ENCODE measurements around the gene COX8A.
A peak's percentile ranks its signal among the peaks of the same experiment; 100 is the strongest.

Gene COX8A

GRCh38 chr11:64003807-64004589 lies 29.6 kb downstream of the COX8A start:
- no peak for DNase-seq (ENCODE audit: low read depth)

GRCh38 chr11:64004590-64004984 lies 30.2 kb downstream of the COX8A start:
- DNase-seq (ENCODE audit: low read depth): no peak

GRCh38 chr11:64005691-64006090 lies 31.3 kb downstream of the COX8A start:
- DNase-seq (ENCODE audit: low read depth): no peak

- no peak for DNase-seq (ENCODE audit: low read depth)
These were observed 32.0 kb downstream of the COX8A start for GRCh38 chr11:64006398-64006797.

- no peak for DNase-seq (ENCODE audit: low read depth)
These were observed 32.8 kb downstream of the COX8A start for GRCh38 chr11:64007160-64007628.

- peak; percentile 58 for DNase-seq (ENCODE audit: low read depth)
These were observed 33.3 kb downstream of the COX8A start for GRCh38 chr11:64007629-64008282.

- no peak for DNase-seq (ENCODE audit: low read depth)
These were observed 34.0 kb downstream of the COX8A start for GRCh38 chr11:64008283-64008913.

- no peak for DNase-seq (ENCODE audit: low read depth)
These were observed 34.7 kb downstream of the COX8A start for GRCh38 chr11:64008914-64009633.

- DNase-seq (ENCODE audit: low read depth): no peak
These were observed 35.3 kb downstream of the COX8A start for GRCh38 chr11:64009710-64010109.

GRCh38 chr11:64010783-64011182 lies 36.4 kb downstream of the COX8A start:
- no peak for DNase-seq (ENCODE audit: low read depth)

GRCh38 chr11:64011371-64011770 lies 37.0 kb downstream of the COX8A start:
- no peak for DNase-seq (ENCODE audit: low read depth)

GRCh38 chr11:64013141-64013896 lies 38.9 kb downstream of the COX8A start:
- DNase-seq (ENCODE audit: low read depth): no peak

- no peak for DNase-seq (ENCODE audit: low read depth)
These were observed 39.9 kb downstream of the COX8A start for GRCh38 chr11:64014356-64014755.

- DNase-seq (ENCODE audit: low read depth): no peak
These were observed 41.1 kb downstream of the COX8A start for GRCh38 chr11:64015510-64015909.

GRCh38 chr11:64015935-64016845 lies 41.8 kb downstream of the COX8A start:
- DNase-seq (ENCODE audit: low read depth): no peak

GRCh38 chr11:64017945-64018224 lies 43.5 kb downstream of the COX8A start:
- no peak for DNase-seq (ENCODE audit: low read depth)

- no peak for DNase-seq (ENCODE audit: low read depth)
These were observed 43.9 kb downstream of the COX8A start for GRCh38 chr11:64018310-64018709.

- no peak for DNase-seq (ENCODE audit: low read depth)
These were observed 45.0 kb downstream of the COX8A start for GRCh38 chr11:64019106-64020037.

- DNase-seq (ENCODE audit: low read depth): no peak
These were observed 46.7 kb downstream of the COX8A start for GRCh38 chr11:64020976-64021756.

Data from CMK (cell line).